ENCODE data around the gene C19orf73. TPM values are rescaled to one million over a fixed set of nuclear protein-coding genes. Genes with fewer than 3 reads are reported as not detected.
A peak's percentile ranks its signal among the peaks of the same experiment; 100 is the strongest.

C19orf73 gene
- total and polyA plus RNA-seq, 2 donors from 2014 or later: 0.82 to 3.9 TPM

- intact Hi-C loops (cut with DNase I): no loop called here
Measured at GRCh38 chr19:49155005-49155819, 36.3 kb upstream of the C19orf73 start, which contains the start of gene HRC. Gene HRC (minus strand): TSS chr19:49155396. CDS start chr19:49155237, 159 bp downstream.

GRCh38 chr19:49154279-49154678 is 35.3 kb upstream of the C19orf73 start:
- intact Hi-C loops (cut with DNase I): no loop called here
- no peak for FAIRE-seq
- no peak overlapping the region for H3K27ac ChIP-seq (ENCODE audit: low read depth in 2 of 2, low read length in 2 of 2)

More at GRCh38 chr19:49155005-49155819, 36.3 kb upstream of the C19orf73 start, which contains the start of gene HRC:
- no peak within 1 kb of the TSS for H3K9ac ChIP-seq (ENCODE audit: low read length in 3 of 3)
- no peaks in the 10 kb centered on the region for H3K36me3 ChIP-seq (ENCODE audit: control insufficient read depth in 2 of 3, insufficient read depth in 3 of 3, low read length in 3 of 3)
- FAIRE-seq (no peak), DNase-seq (peak; percentile 73 to 92 (median 81))
- peaks cover 0 to 14% (median 9%) of the 10 kb centered on the region in 3 donors for H3K4me1 ChIP-seq (ENCODE audit: control insufficient read depth in 2 of 3, insufficient read depth in 2 of 3, low read depth in 1 of 3, low read length in 3 of 3)
- H3K4me3 ChIP-seq (ENCODE audit: low read length in 3 of 3): peak within 1 kb of the TSS in 2 of 3 donors; percentile 8 to 33
- no peak for TF ChIP-seq CTCF (IDR thresholded peaks at IDR 0.05; ENCODE audit: borderline replicate concordance, extremely low read depth, insufficient read depth)
- H3K27me3 ChIP-seq (ENCODE audit: control insufficient read depth, insufficient read depth, low read length): no peaks in the 10 kb centered on the region
- peak within 1 kb of the TSS; percentile 58 to 69 for H3K27ac ChIP-seq (ENCODE audit: low read depth in 2 of 2, low read length in 2 of 2)
- H3K9me3 ChIP-seq (ENCODE audit: control insufficient read depth in 2 of 3, insufficient read depth in 1 of 3, low read length in 3 of 3): no peaks in the 10 kb centered on the region

GRCh38 chr19:49153167-49153809 is 34.3 kb upstream of the C19orf73 start:
- DNase-seq (peak in 1 of 5 donors; percentile 50), FAIRE-seq (no peak)
- no peaks in the 10 kb centered on the region for H3K27me3 ChIP-seq (ENCODE audit: control insufficient read depth, insufficient read depth, low read length)
- TF ChIP-seq CTCF (IDR thresholded peaks at IDR 0.05; ENCODE audit: borderline replicate concordance, extremely low read depth, insufficient read depth): no peak
- no peak overlapping the region for H3K4me3 ChIP-seq (ENCODE audit: low read length in 3 of 3)
- no peak overlapping the region for H3K9ac ChIP-seq (ENCODE audit: low read length in 3 of 3)
- intact Hi-C loops (cut with DNase I): no loop called here
- no peaks in the 10 kb centered on the region for H3K9me3 ChIP-seq (ENCODE audit: control insufficient read depth in 2 of 3, insufficient read depth in 1 of 3, low read length in 3 of 3)
- no peak overlapping the region for H3K27ac ChIP-seq (ENCODE audit: low read depth in 2 of 2, low read length in 2 of 2)
- H3K4me1 ChIP-seq (ENCODE audit: control insufficient read depth in 2 of 3, insufficient read depth in 2 of 3, low read depth in 1 of 3, low read length in 3 of 3): peaks cover 0 to 28% (median 1%) of the 10 kb centered on the region in 3 donors
- H3K36me3 ChIP-seq (ENCODE audit: control insufficient read depth in 2 of 3, insufficient read depth in 3 of 3, low read length in 3 of 3): no peaks in the 10 kb centered on the region

More at GRCh38 chr19:49154279-49154678, 35.3 kb upstream of the C19orf73 start:
- Histone ChIP-seq H3K9ac (ENCODE audit: low read length in 3 of 3) (no peak overlapping the region), H3K4me1 (ENCODE audit: control insufficient read depth in 2 of 3, insufficient read depth in 2 of 3, low read depth in 1 of 3, low read length in 3 of 3) (peaks cover 0 to 20% (median 3%) of the 10 kb centered on the region in 3 donors), H3K9me3 (ENCODE audit: control insufficient read depth in 2 of 3, insufficient read depth in 1 of 3, low read length in 3 of 3) (no peaks in the 10 kb centered on the region), H3K27me3 (ENCODE audit: control insufficient read depth, insufficient read depth, low read length) (no peaks in the 10 kb centered on the region), H3K4me3 (ENCODE audit: low read length in 3 of 3) (peak overlapping the region in 1 of 3 donors; percentile 8), H3K36me3 (ENCODE audit: control insufficient read depth in 2 of 3, insufficient read depth in 3 of 3, low read length in 3 of 3) (no peaks in the 10 kb centered on the region)
- TF ChIP-seq CTCF (IDR thresholded peaks at IDR 0.05; ENCODE audit: borderline replicate concordance, extremely low read depth, insufficient read depth): no peak
- peak in 1 of 5 donors; percentile 42 for DNase-seq
